ENCODE data around the gene GSTT2.
"Not testable (repeated sequence)": the region's sequence is repeated elsewhere in the genome, so short reads cannot be mapped to it uniquely, and the experiment has no call there.

DNA sequence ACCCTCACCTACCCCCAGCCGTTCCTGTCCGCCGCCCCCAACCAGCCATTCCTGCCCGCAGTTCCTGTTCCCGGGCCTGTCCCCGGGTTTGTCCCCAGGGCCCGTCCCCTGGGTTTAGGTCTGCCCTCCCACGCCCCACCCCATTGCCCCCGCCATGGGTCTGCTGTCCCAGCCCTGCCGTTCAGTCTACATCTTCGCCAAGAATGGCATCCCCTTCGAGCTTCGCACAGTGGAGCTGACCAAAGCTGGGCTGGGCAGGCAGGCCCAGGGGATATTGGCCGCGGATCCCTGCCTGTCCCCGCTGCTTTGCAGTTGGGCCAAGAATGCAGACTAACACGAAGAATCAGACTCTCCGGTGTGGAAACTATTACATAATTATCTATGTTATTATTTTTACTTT, 30.2 kb upstream of the GSTT2 start:
- not testable (repeated sequence) for TF ChIP-seq TCF4 (CRISPR knock-in tag; IDR thresholded peaks at IDR 0.05; ENCODE audit: borderline replicate concordance); ZNF70 (CRISPR knock-in tag; IDR thresholded peaks at IDR 0.05); ARNTL (CRISPR knock-in tag; IDR thresholded peaks at IDR 0.05; ENCODE audit: borderline replicate concordance, low read depth); OSR1 (CRISPR knock-in tag; IDR thresholded peaks at IDR 0.05); TOX (CRISPR knock-in tag; IDR thresholded peaks at IDR 0.05; ENCODE audit: borderline replicate concordance); BACH2 (CRISPR knock-in tag; IDR thresholded peaks at IDR 0.05; ENCODE audit: borderline replicate concordance); ISL1 (CRISPR knock-in tag; IDR thresholded peaks at IDR 0.05)
- TF ChIP-seq, protein P1, sequence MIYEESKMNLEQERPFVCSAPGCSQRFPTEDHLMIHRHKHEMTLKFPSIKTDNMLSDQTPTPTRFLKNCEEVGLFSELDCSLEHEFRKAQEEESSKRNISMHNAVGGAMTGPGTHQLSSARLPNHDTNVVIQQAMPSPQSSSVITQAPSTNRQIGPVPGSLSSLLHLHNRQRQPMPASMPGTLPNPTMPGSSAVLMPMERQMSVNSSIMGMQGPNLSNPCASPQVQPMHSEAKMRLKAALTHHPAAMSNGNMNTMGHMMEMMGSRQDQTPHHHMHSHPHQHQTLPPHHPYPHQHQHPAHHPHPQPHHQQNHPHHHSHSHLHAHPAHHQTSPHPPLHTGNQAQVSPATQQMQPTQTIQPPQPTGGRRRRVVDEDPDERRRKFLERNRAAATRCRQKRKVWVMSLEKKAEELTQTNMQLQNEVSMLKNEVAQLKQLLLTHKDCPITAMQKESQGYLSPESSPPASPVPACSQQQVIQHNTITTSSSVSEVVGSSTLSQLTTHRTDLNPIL (CRISPR knock-in tag; IDR thresholded peaks at IDR 0.05; ENCODE audit: low read depth): not testable (repeated sequence)
